DND-41 (cell line): ENCODE data around the gene C10orf143.

Source experiments
- ATAC-seq: fragments of 200-7000 bp; cut with Tn5 transposase; 3 replicates; pipeline ENCODE4 v1.9.1; 2021; ENCODE audit warnings: low read depth; ENCODE audit not compliant: insufficient read depth
- DNase-seq: peaks from one replicate; pipeline ENCODE4 v3.0.0-alpha.2; 2020
- H2AFZ ChIP-seq: 2 replicates; pipeline ENCODE4 v1.6.0; 2012; ENCODE audit warnings: low read depth, low read length
- H3K27ac ChIP-seq: 2 replicates; pipeline ENCODE4 v1.5.1; 2012; ENCODE audit warnings: low read length, inconsistent platforms
- H3K27me3 ChIP-seq: fragments of 200-600 bp; sonication (generic); 2 replicates; pipeline ENCODE4 v1.6.0; 2012; ENCODE audit warnings: low read length, mild to moderate bottlenecking, inconsistent platforms; ENCODE audit not compliant: insufficient read depth, poor library complexity
- H3K36me3 ChIP-seq: 2 replicates; pipeline ENCODE4 v1.5.1; 2012; ENCODE audit warnings: low read length, inconsistent platforms; ENCODE audit not compliant: insufficient read depth
- H3K4me1 ChIP-seq: 2 replicates; pipeline ENCODE4 v1.5.1; 2012; ENCODE audit warnings: mild to moderate bottlenecking, low read length; ENCODE audit not compliant: insufficient read depth
- H3K4me2 ChIP-seq: 2 replicates; pipeline ENCODE4 v1.6.0; 2012; ENCODE audit warnings: mild to moderate bottlenecking, moderate library complexity, low read length, inconsistent platforms; ENCODE audit not compliant: insufficient read depth
- H3K4me3 ChIP-seq, 2 experiments: fragments of 200-600 bp in 1 of 2; shearing (Covaris generic) in 1 of 2; 2 replicates each; pipeline ENCODE4 v1.5.1; 2012 to 2016; ENCODE audit warnings: inconsistent platforms in 2 of 2, low read length in 2 of 2, mild to moderate bottlenecking in 2 of 2, low read depth in 1 of 2, moderate library complexity in 1 of 2
- H3K79me2 ChIP-seq: 2 replicates; pipeline ENCODE4 v1.6.0; 2012; ENCODE audit warnings: low read length, inconsistent platforms; ENCODE audit not compliant: insufficient read depth
- H3K9ac ChIP-seq: 2 replicates; pipeline ENCODE4 v1.6.0; 2012; ENCODE audit warnings: low read depth, mild to moderate bottlenecking, inconsistent platforms, low read length, moderate library complexity
- H3K9me3 ChIP-seq: 2 replicates; pipeline ENCODE4 v1.5.1; 2012; ENCODE audit warnings: low read length, moderate library complexity, mild to moderate bottlenecking, inconsistent platforms; ENCODE audit not compliant: insufficient read depth, severe bottlenecking
- H4K20me1 ChIP-seq: 2 replicates; pipeline ENCODE4 v1.6.0; 2012; ENCODE audit warnings: low read length; ENCODE audit not compliant: insufficient read depth
- CTCF ChIP-seq: IDR thresholded peaks from 2 replicates; pipeline ENCODE4 v1.5.1; 2012; ENCODE audit warnings: borderline replicate concordance, low read length, moderate library complexity, mild to moderate bottlenecking; ENCODE audit not compliant: poor library complexity, severe bottlenecking; ENCODE audit errors: extremely low read depth
- EZH2 ChIP-seq: IDR thresholded peaks from 3 replicates; pipeline ENCODE4 v1.6.1; 2012; ENCODE audit warnings: borderline replicate concordance, low read depth, mild to moderate bottlenecking, moderate library complexity, low read length, inconsistent platforms; ENCODE audit not compliant: severe bottlenecking

C10orf143 gene

GRCh38 chr10:130017631-130018022, 93.0 kb downstream of the C10orf143 start:
- Histone ChIP-seq H3K9ac (no peak overlapping the region), H3K36me3 (no peaks in the 10 kb centered on the region), H3K27ac (peak overlapping the region; percentile 97), H3K9me3 (no peaks in the 10 kb centered on the region), H3K27me3 (no peaks in the 10 kb centered on the region), H3K4me3 (no peak overlapping the region), H3K4me2 (no peak overlapping the region; the same call in 1 of the 2 replicates), H4K20me1 (no peaks in the 10 kb centered on the region), H3K4me1 (peaks cover 34% of the 10 kb centered on the region), H3K79me2 (no peaks in the 10 kb centered on the region), H2AFZ (no peak overlapping the region)
- ATAC-seq, result no peak
- TF ChIP-seq CTCF (no peak), EZH2 (no peak)
- DNase-seq, result no peak

GRCh38 chr10:130016993-130017630, 93.5 kb downstream of the C10orf143 start:
- no peaks in the 10 kb centered on the region for H3K27me3 ChIP-seq
- H3K4me2 ChIP-seq, result no peak overlapping the region
- ATAC-seq (no peak), DNase-seq (no peak)
- no peak for TF ChIP-seq CTCF
- TF ChIP-seq EZH2, result no peak
- H3K9me3 ChIP-seq, result no peaks in the 10 kb centered on the region
- no peaks in the 10 kb centered on the region for H4K20me1 ChIP-seq
- peaks cover 34% of the 10 kb centered on the region for H3K4me1 ChIP-seq
- H2AFZ ChIP-seq, result no peak overlapping the region
- no peaks in the 10 kb centered on the region for H3K79me2 ChIP-seq
- no peak overlapping the region for H3K4me3 ChIP-seq
- H3K27ac ChIP-seq, result peak overlapping the region; percentile 97; the same call in 1 of the 2 replicates
- no peaks in the 10 kb centered on the region for H3K36me3 ChIP-seq
- no peak overlapping the region for H3K9ac ChIP-seq

- DNase-seq, result no peak
- TF ChIP-seq CTCF (no peak), EZH2 (no peak)
- no peak overlapping the region for H3K4me3 ChIP-seq
- H3K9ac ChIP-seq, result no peak overlapping the region
- no peaks in the 10 kb centered on the region for H3K79me2 ChIP-seq
- H4K20me1 ChIP-seq, result no peaks in the 10 kb centered on the region
- no peaks in the 10 kb centered on the region for H3K27me3 ChIP-seq
- H3K4me1 ChIP-seq, result peaks cover 34% of the 10 kb centered on the region
- H2AFZ ChIP-seq, result no peak overlapping the region
- ATAC-seq, result no peak
- no peak overlapping the region for H3K4me2 ChIP-seq
- no peaks in the 10 kb centered on the region for H3K9me3 ChIP-seq
- no peaks in the 10 kb centered on the region for H3K36me3 ChIP-seq
- no peak overlapping the region for H3K27ac ChIP-seq
Measured at GRCh38 chr10:130016095-130016494, 94.5 kb downstream of the C10orf143 start.
